ENCODE measurements around the gene MYL6. TPM values are rescaled to one million over a fixed set of nuclear protein-coding genes. Genes with fewer than 3 reads are reported as not detected.
"Not testable (repeated sequence)": the region's sequence is repeated elsewhere in the genome, so short reads cannot be mapped to it uniquely, and the experiment has no call there.

Gene MYL6
- total RNA-seq, 1 experiment from 2014 or later = 789 TPM

DNA sequence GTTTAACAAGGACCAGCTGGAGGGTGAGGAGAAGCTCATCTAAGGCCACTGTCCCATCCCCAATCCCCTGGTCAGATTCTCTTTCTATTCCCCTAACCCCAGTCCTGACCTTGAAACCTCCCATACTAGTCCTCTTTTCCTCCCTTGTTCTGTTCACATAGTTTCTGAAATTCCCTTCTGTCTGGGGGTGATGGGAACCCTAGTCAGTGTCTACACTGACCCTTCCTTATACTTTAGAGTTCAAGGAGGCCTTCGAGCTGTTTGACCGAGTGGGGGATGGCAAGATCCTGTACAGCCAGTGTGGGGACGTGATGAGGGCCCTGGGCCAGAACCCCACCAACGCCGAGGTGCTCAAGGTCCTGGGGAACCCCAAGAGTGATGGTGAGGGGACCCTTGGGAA lies 3.3 kb upstream of the MYL6 start:
- DNase-seq (ENCODE audit: low spot score) = no peak
- ChIA-PET POLR2A (ENCODE audit: low non-redundant PET) (interaction anchor here (0.7 kb wide), 1 partner anchor 180 kb away, joined by 4 read pairs; no protein-coding TSS in a partner anchor), CTCF (interaction anchor here (1.4 kb wide), 1 partner anchor 35 kb away, joined by 5 read pairs; the partner anchor contains the start of gene SMARCC2)
- H3K4me1 ChIP-seq (ENCODE audit: insufficient read depth, low read length, poor library complexity, severe bottlenecking) = peaks cover 23% of the 10 kb centered on the region
- H3K27me3 ChIP-seq (replicated peaks; ENCODE audit: insufficient read depth, low read depth, low read length, poor library complexity) = no peaks in the 10 kb centered on the region
- no peaks in the 10 kb centered on the region for H3K9me3 ChIP-seq (ENCODE audit: low read depth, low read length, poor library complexity, severe bottlenecking)
- TF ChIP-seq, protein P1, sequence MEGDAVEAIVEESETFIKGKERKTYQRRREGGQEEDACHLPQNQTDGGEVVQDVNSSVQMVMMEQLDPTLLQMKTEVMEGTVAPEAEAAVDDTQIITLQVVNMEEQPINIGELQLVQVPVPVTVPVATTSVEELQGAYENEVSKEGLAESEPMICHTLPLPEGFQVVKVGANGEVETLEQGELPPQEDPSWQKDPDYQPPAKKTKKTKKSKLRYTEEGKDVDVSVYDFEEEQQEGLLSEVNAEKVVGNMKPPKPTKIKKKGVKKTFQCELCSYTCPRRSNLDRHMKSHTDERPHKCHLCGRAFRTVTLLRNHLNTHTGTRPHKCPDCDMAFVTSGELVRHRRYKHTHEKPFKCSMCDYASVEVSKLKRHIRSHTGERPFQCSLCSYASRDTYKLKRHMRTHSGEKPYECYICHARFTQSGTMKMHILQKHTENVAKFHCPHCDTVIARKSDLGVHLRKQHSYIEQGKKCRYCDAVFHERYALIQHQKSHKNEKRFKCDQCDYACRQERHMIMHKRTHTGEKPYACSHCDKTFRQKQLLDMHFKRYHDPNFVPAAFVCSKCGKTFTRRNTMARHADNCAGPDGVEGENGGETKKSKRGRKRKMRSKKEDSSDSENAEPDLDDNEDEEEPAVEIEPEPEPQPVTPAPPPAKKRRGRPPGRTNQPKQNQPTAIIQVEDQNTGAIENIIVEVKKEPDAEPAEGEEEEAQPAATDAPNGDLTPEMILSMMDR (conservative IDR thresholded peaks at IDR 0.05; ENCODE audit: low read depth, low read length) = no peak
- no peak for TF ChIP-seq EZH2 (IDR thresholded peaks at IDR 0.05; ENCODE audit: borderline replicate concordance, low read depth, low read length, poor library complexity, severe bottlenecking)
- no TSS peak for BruUV-seq (replicated peaks)
- H3K36me3 ChIP-seq (ENCODE audit: insufficient read depth, low read length, poor library complexity, severe bottlenecking) = peaks cover 7% of the 10 kb centered on the region
- intact Hi-C loops (cut with micrococcal nuclease; ENCODE audit: unreplicated experiment) = no loop called here
- H3K4me3 ChIP-seq (ENCODE audit: low read depth, low read length, poor library complexity, severe bottlenecking) = no peak overlapping the region
- no peak overlapping the region for H3K27ac ChIP-seq (ENCODE audit: low read depth, low read length, poor library complexity, severe bottlenecking)

DNA sequence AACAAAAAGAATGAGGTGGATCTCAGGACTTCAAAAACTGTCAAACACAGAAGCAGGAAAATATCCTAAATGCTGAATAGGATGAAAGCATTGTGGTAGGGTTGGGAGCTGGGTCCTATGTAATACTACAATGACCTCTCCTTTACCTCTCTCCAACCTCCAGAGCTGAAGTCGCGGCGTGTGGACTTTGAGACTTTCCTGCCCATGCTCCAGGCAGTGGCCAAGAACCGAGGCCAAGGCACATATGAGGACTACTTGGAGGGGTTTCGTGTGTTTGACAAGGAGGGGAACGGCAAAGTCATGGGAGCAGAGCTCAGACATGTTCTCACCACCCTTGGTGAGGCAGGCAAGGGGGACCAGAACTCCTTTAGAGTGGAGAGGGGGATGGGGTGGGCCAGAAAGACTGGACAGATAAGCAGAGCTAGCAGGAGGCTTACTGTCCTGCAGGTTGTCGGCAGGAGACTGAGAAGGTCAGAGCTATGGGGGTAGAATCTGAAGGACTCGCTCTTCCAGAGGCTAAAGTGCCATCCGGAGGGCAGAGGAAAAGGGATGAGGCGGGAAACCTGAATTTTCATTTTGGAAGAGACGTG lies 2.8 kb upstream of the MYL6 start:
- TF ChIP-seq, protein P1 (conservative IDR thresholded peaks at IDR 0.05; ENCODE audit: low read depth, low read length) = no peak
- no peak for TF ChIP-seq EZH2 (IDR thresholded peaks at IDR 0.05; ENCODE audit: borderline replicate concordance, low read depth, low read length, poor library complexity, severe bottlenecking)
- no peak for DNase-seq (ENCODE audit: low spot score)
- ChIA-PET CTCF (interaction anchor here (1.4 kb wide), 1 partner anchor 34 kb away, joined by 5 read pairs; the partner anchor contains the start of gene SMARCC2), POLR2A (ENCODE audit: low non-redundant PET) (interaction anchor here (0.7 kb wide), 1 partner anchor 180 kb away, joined by 4 read pairs; no protein-coding TSS in a partner anchor)
- intact Hi-C loops (cut with micrococcal nuclease; ENCODE audit: unreplicated experiment) = no loop called here
- Histone ChIP-seq H3K4me1 (ENCODE audit: insufficient read depth, low read length, poor library complexity, severe bottlenecking) (peaks cover 29% of the 10 kb centered on the region), H3K36me3 (ENCODE audit: insufficient read depth, low read length, poor library complexity, severe bottlenecking) (peaks cover 13% of the 10 kb centered on the region), H3K27me3 (replicated peaks; ENCODE audit: insufficient read depth, low read depth, low read length, poor library complexity) (no peaks in the 10 kb centered on the region), H3K4me3 (ENCODE audit: low read depth, low read length, poor library complexity, severe bottlenecking) (no peak overlapping the region), H3K27ac (ENCODE audit: low read depth, low read length, poor library complexity, severe bottlenecking) (no peak overlapping the region), H3K9me3 (ENCODE audit: low read depth, low read length, poor library complexity, severe bottlenecking) (no peaks in the 10 kb centered on the region)
- BruUV-seq (replicated peaks) = no TSS peak

DNA sequence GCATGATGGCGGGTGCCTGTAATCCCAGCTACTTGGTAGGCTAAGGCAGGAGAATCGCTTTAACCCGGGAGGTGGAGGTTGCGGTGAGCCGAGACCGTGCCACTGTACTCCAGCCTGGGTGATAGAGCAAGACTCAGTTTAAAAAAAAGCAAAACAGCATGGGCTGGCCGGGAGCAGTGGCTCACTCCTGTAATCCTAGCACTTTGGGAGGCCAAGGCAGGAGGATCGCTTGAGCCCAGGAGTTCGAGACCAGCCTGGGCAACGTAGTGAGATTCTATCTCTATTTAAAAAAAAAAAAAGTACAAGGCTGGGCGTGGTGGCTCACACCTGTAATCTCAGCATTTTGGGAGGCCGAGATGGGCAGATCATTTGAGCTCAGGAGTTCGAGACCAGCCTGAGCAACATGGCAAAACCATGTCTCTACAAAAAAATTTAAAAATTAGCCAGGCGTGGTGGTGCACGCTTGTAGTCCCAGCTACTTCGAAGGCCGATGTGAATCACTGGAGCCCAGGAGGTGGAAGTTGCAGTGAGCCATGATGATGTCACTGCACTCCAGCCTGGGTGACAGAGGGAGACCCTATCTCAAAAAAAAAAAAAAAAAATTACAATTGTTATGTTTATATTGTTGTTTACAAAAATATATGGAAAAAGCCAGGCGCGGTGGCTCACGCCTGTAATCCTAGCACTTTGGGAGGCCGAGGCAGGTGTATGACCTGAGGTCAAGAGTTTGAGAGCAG lies 1.5 kb upstream of the MYL6 start:
- H3K9me3 ChIP-seq (ENCODE audit: low read depth, low read length, poor library complexity, severe bottlenecking); H3K27me3 ChIP-seq (replicated peaks; ENCODE audit: insufficient read depth, low read depth, low read length, poor library complexity); BruUV-seq (replicated peaks); DNase-seq (ENCODE audit: low spot score): not testable (repeated sequence)
- POLR2A ChIA-PET (ENCODE audit: low non-redundant PET) = interaction anchor here (0.7 kb wide), 1 partner anchor 27 kb away, joined by 5 read pairs; no protein-coding TSS in a partner anchor
- CTCF ChIA-PET = interaction anchor here (0.7 kb wide), 1 partner anchor 117 kb away, joined by 5 read pairs; no protein-coding TSS in a partner anchor
- intact Hi-C loops (cut with micrococcal nuclease; ENCODE audit: unreplicated experiment) = loop anchor here (1.0 to 2.0 kb wide), 2 partner anchors 28 to 115 kb away; partner anchors contain the start of gene ESYT1
- Histone ChIP-seq H3K4me3 (ENCODE audit: low read depth, low read length, poor library complexity, severe bottlenecking) (peak overlapping the region; percentile 78), H3K36me3 (ENCODE audit: insufficient read depth, low read length, poor library complexity, severe bottlenecking) (peaks cover 25% of the 10 kb centered on the region), H3K4me1 (ENCODE audit: insufficient read depth, low read length, poor library complexity, severe bottlenecking) (peaks cover 28% of the 10 kb centered on the region), H3K27ac (ENCODE audit: low read depth, low read length, poor library complexity, severe bottlenecking) (peak overlapping the region; percentile 95)
